ENCODE data around the gene RIMKLA. TPM values are rescaled to one million over a fixed set of nuclear protein-coding genes. Genes with fewer than 3 reads are reported as not detected.

The RIMKLA gene
- total RNA-seq, 2 experiments from 2014 or later = 0.11 TPM; not detected in 1

DNA sequence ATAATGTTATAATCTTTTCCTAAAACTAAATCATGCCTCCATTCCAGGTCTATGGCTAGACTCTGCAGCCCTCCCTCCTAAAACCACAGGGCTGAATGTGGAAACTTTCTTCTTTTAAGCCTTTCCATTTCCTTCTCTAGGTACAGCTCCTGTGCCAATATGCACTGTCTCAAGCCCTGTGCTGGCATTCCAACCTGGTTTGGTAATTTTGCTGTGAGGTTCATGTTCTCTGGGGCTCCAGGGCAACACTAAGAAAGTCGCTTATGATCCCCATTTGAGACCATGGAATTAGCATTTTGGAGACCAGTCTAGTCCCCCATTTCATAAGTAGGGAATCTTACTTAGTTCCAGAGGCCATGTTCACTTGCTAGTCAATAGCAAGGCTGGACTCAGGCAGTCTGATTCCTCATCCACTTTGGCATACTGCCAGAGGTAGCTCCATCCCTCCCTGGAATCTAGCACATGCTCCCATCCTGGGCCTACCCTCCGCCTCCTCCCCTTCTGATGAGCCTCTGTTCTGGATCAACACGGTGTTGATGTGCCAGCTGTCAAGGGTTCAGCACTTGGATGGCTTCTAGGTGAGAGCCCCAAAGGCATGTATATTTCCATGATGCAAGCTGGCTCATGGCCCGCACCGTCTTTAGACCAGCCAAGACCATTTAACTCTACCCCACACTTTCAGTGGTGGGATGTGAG, 38.7 kb downstream of the RIMKLA start:
- intact Hi-C loops (cut with DNase I, micrococcal nuclease) = no loop called here
- no peaks in the 10 kb centered on the region for H3K36me3 Mint-ChIP-seq (ENCODE audit: low read depth)
- Histone ChIP-seq H3K4me3 (ENCODE audit: low read length) (no peak overlapping the region), H3K4me1 (ENCODE audit: insufficient read depth, low read length) (no peaks in the 10 kb centered on the region), H3K36me3 (ENCODE audit: insufficient read depth, low read length) (no peaks in the 10 kb centered on the region), H3K9me3 (ENCODE audit: control insufficient read depth in 1 of 2, insufficient read depth in 1 of 2, low read length in 2 of 2) (no peaks in the 10 kb centered on the region), H3K27ac (ENCODE audit: low read depth in 1 of 2, low read length in 2 of 2) (no peak overlapping the region), H3K27me3 (ENCODE audit: control insufficient read depth in 1 of 2, insufficient read depth in 2 of 2, low read length in 2 of 2) (no peaks in the 10 kb centered on the region)
- CTCF ChIA-PET = no interaction called here
- DNase-seq = no peak
- no peaks in the 10 kb centered on the region for H3K9me3 Mint-ChIP-seq
- no peaks in the 10 kb centered on the region for H3K4me1 Mint-ChIP-seq (ENCODE audit: low read depth)
- ATAC-seq (ENCODE audit: poor library complexity) = no peak
- peaks cover 8% of the 10 kb centered on the region for H3K27me3 Mint-ChIP-seq
- H3K27ac Mint-ChIP-seq = no peak overlapping the region
- POLR2A ChIA-PET = no interaction called here
- H3K4me3 Mint-ChIP-seq = no peak overlapping the region
- TF ChIP-seq, protein P1, sequence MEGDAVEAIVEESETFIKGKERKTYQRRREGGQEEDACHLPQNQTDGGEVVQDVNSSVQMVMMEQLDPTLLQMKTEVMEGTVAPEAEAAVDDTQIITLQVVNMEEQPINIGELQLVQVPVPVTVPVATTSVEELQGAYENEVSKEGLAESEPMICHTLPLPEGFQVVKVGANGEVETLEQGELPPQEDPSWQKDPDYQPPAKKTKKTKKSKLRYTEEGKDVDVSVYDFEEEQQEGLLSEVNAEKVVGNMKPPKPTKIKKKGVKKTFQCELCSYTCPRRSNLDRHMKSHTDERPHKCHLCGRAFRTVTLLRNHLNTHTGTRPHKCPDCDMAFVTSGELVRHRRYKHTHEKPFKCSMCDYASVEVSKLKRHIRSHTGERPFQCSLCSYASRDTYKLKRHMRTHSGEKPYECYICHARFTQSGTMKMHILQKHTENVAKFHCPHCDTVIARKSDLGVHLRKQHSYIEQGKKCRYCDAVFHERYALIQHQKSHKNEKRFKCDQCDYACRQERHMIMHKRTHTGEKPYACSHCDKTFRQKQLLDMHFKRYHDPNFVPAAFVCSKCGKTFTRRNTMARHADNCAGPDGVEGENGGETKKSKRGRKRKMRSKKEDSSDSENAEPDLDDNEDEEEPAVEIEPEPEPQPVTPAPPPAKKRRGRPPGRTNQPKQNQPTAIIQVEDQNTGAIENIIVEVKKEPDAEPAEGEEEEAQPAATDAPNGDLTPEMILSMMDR (IDR thresholded peaks at IDR 0.05) = no peak

DNA sequence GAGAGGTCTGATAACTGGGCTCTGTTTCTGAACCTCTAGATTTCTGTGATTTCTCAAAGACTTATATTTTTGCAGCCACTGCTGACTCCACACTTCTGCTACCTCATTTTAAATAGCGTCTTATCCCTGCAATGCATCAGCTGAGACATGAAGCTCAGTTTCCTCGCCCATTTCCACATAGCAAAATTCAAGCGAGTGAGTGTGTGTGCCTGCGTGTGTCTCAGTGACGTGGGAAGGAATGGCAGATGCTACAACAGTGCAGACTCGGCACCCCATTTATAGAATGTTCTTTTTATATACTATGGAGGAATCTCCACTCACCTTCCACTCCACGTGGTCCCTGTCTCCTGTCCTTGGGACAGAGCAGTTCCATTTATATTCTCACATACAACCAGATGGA, 39.5 kb downstream of the RIMKLA start:
- no peak for DNase-seq
- no peak overlapping the region for H3K4me3 ChIP-seq (ENCODE audit: low read length)
- H3K27ac Mint-ChIP-seq = no peak overlapping the region
- ChIA-PET CTCF (no interaction called here), POLR2A (no interaction called here)
- H3K4me1 Mint-ChIP-seq (ENCODE audit: low read depth) = no peaks in the 10 kb centered on the region
- H3K9me3 ChIP-seq (ENCODE audit: control insufficient read depth in 1 of 2, insufficient read depth in 1 of 2, low read length in 2 of 2) = no peaks in the 10 kb centered on the region
- H3K36me3 Mint-ChIP-seq (ENCODE audit: low read depth) = no peaks in the 10 kb centered on the region
- ATAC-seq (ENCODE audit: poor library complexity) = no peak
- TF ChIP-seq, protein P1 (IDR thresholded peaks at IDR 0.05) = no peak
- no peaks in the 10 kb centered on the region for H3K36me3 ChIP-seq (ENCODE audit: insufficient read depth, low read length)
- H3K27me3 ChIP-seq (ENCODE audit: control insufficient read depth in 1 of 2, insufficient read depth in 2 of 2, low read length in 2 of 2) = no peaks in the 10 kb centered on the region
- H3K27ac ChIP-seq (ENCODE audit: low read depth in 1 of 2, low read length in 2 of 2) = no peak overlapping the region
- H3K27me3 Mint-ChIP-seq = peaks cover 4% of the 10 kb centered on the region
- intact Hi-C loops (cut with DNase I, micrococcal nuclease) = no loop called here
- no peaks in the 10 kb centered on the region for H3K4me1 ChIP-seq (ENCODE audit: insufficient read depth, low read length)
- no peaks in the 10 kb centered on the region for H3K9me3 Mint-ChIP-seq
- no peak overlapping the region for H3K4me3 Mint-ChIP-seq

DNA sequence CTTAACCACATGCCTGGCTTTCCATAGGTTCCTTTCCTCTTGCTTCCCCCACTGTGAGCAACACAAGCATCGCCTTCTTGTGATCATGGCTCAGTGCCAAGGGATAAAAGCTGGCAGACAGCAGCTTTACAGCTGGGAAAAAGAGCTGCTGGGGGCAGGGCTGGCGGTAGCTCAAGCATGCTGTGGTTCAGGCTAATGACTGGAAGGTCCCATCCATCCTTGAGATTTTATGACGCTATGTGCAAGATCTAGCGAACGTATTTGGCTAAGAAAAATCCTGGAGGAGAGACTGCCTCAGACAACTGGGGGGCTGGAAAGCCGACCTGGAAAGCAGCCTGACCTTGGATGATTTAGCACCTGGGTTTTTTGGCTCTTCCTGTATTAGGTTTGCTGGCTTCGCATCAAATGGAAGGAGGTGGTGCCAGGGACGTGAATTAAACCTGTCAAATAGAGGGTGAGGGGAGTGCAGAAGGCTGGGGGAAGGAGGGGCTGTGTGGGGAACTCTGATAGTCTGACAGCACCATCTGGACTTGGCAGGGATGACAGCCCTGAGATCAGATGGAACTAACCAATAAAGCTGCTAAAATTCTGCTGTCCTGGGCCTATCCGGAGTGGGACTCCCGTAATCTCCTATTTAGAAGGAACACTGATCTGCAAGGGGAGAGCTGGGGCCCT, 40.5 kb downstream of the RIMKLA start:
- CTCF ChIA-PET = no interaction called here
- H3K9me3 ChIP-seq (ENCODE audit: control insufficient read depth in 1 of 2, insufficient read depth in 1 of 2, low read length in 2 of 2) = no peaks in the 10 kb centered on the region
- no peaks in the 10 kb centered on the region for H3K36me3 ChIP-seq (ENCODE audit: insufficient read depth, low read length)
- no peak for ATAC-seq (ENCODE audit: poor library complexity)
- H3K27me3 Mint-ChIP-seq = peaks cover 4% of the 10 kb centered on the region
- POLR2A ChIA-PET = no interaction called here
- no peaks in the 10 kb centered on the region for H3K4me1 Mint-ChIP-seq (ENCODE audit: low read depth)
- no peaks in the 10 kb centered on the region for H3K27me3 ChIP-seq (ENCODE audit: control insufficient read depth in 1 of 2, insufficient read depth in 2 of 2, low read length in 2 of 2)
- H3K27ac ChIP-seq (ENCODE audit: low read depth in 1 of 2, low read length in 2 of 2) = no peak overlapping the region
- H3K36me3 Mint-ChIP-seq (ENCODE audit: low read depth) = no peaks in the 10 kb centered on the region
- no peaks in the 10 kb centered on the region for H3K4me1 ChIP-seq (ENCODE audit: insufficient read depth, low read length)
- intact Hi-C loops (cut with DNase I, micrococcal nuclease) = no loop called here
- no peak for DNase-seq
- H3K9me3 Mint-ChIP-seq = no peaks in the 10 kb centered on the region
- H3K27ac Mint-ChIP-seq = no peak overlapping the region
- TF ChIP-seq, protein P1 (IDR thresholded peaks at IDR 0.05) = no peak
- no peak overlapping the region for H3K4me3 Mint-ChIP-seq
- no peak overlapping the region for H3K4me3 ChIP-seq (ENCODE audit: low read length)
